D721Med (cell line): ENCODE results near the gene TRIM31.
"Not testable (repeated sequence)": the region's sequence is repeated elsewhere in the genome, so short reads cannot be mapped to it uniquely, and the experiment has no call there.

Source experiments
- DNase-seq: peaks from one replicate; pipeline ENCODE4 v3.0.0; 2011; ENCODE audit warnings: low spot score; ENCODE audit not compliant: insufficient read length
- FAIRE-seq: peaks from 2 replicates; lab custom pipeline; 2011; peaks lifted over from hg19 to GRCh38; lab: Jason Lieb, UNC
- CTCF ChIP-seq: IDR thresholded peaks from 2 replicates; pipeline ENCODE4 v1.5.1; 2012; ENCODE audit warnings: mild to moderate bottlenecking, control low read depth; ENCODE audit not compliant: insufficient read depth; ENCODE audit errors: missing control alignments

TRIM31 gene

GRCh38 chr6:30147096-30147495, 34.2 kb upstream of the TRIM31 start:
- TF ChIP-seq CTCF: no peak
- FAIRE-seq: no peak

GRCh38 chr6:30145818-30146217, 32.9 kb upstream of the TRIM31 start:
- FAIRE-seq: no peak
- TF ChIP-seq CTCF: no peak
- DNase-seq: no peak

More at GRCh38 chr6:30147096-30147495, 34.2 kb upstream of the TRIM31 start:
- DNase-seq: no peak

- DNase-seq (no peak), FAIRE-seq (no peak)
- no peak for TF ChIP-seq CTCF
These were observed 31.9 kb upstream of the TRIM31 start for GRCh38 chr6:30144811-30145210.

GRCh38 chr6:30143780-30144179, 30.9 kb upstream of the TRIM31 start:
- no peak for TF ChIP-seq CTCF
- DNase-seq (no peak), FAIRE-seq (no peak)

GRCh38 chr6:30142665-30143064, 29.8 kb upstream of the TRIM31 start:
- FAIRE-seq (no peak), DNase-seq (no peak)
- TF ChIP-seq CTCF: no peak

GRCh38 chr6:30140240-30140639, 27.4 kb upstream of the TRIM31 start:
- DNase-seq, FAIRE-seq: not testable (repeated sequence)

- no peak for TF ChIP-seq CTCF
- no peak for DNase-seq
- no peak for FAIRE-seq
These were observed 23.8 kb upstream of the TRIM31 start for GRCh38 chr6:30136570-30137286.
